Measurements from ENCODE around the gene SREK1IP1. TPM values are rescaled to one million over a fixed set of nuclear protein-coding genes. Genes with fewer than 3 reads are reported as not detected.

SREK1IP1 gene
- total and polyA plus RNA-seq, 10 of the 15 experiments (the other 5 are each of a cell fraction or from before 2014, with no cell fraction given): 9.1 to 60.3 (median 26.9) TPM

GRCh38 chr5:64790210-64790609, 21.7 kb upstream of the SREK1IP1 start (continued):
- TF ChIP-seq BCLAF1 (IDR thresholded peaks at IDR 0.05) (no peak), IKZF2 (IDR thresholded peaks at IDR 0.05) (no peak)

DNA sequence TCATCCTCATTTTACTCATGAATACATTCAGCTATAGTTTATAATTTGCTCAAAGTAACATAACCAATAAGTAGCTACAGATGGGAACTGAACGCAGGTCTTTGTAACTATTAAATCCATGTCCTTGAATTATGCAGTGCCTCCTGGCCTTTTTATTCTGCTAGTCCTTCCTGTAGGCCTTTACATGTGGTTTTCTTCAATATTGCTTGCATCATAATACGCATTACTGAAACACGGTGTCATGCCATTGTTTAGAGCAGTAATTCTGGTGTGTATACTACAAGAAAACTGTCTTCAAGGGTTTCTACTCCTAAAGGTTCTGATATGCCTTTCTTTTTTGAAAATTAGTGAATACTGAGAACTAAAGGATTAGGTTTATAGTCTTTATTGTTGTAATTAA, 21.0 kb upstream of the SREK1IP1 start:
- Histone ChIP-seq H2AFZ (ENCODE audit: control insufficient read depth, low read depth, low read length) (no peak overlapping the region), H3K27ac (ENCODE audit: control insufficient read depth, insufficient read depth) (no peak overlapping the region), H3K36me3 (ENCODE audit: control insufficient read depth in 2 of 2, insufficient read depth in 2 of 2, low read length in 1 of 2) (peaks cover 0 to 6% of the 10 kb centered on the region in 2 experiments; a peak in 2 of 4 replicates), H4K20me1 (ENCODE audit: control insufficient read depth, insufficient read depth) (no peaks in the 10 kb centered on the region), H3K27me3 (replicated peaks in 1 of 2; ENCODE audit: control insufficient read depth in 2 of 2, insufficient read depth in 2 of 2, low read length in 1 of 2) (no peaks in the 10 kb centered on the region), H3K9ac (ENCODE audit: control insufficient read depth, insufficient read depth, low read length) (no peak overlapping the region), H3K4me1 (ENCODE audit: control insufficient read depth, insufficient read depth, low read length) (no peaks in the 10 kb centered on the region), H3K4me2 (ENCODE audit: control insufficient read depth, insufficient read depth) (no peak overlapping the region), H3K4me3 (no peak overlapping the region), H3K9me3 (replicated peaks; ENCODE audit: control insufficient read depth, insufficient read depth, low read length) (no peaks in the 10 kb centered on the region; the same call in 2 of the 3 replicates), H3K79me2 (ENCODE audit: control insufficient read depth, insufficient read depth, low read length) (no peaks in the 10 kb centered on the region)
- BruUV-seq (replicated peaks): no TSS peak
- WGBS (ENCODE audit: insufficient coverage, insufficient replicate concordance, low lambda C conversion rate, missing lambda C conversion rate): 93% methylated on average over 3 of the region's 3 CpGs
- ChIA-PET CTCF (interaction anchor here (1.0 to 8.9 kb wide), 2 partner anchors 18 to 152 kb away, joined by 3 to 161 read pairs; no protein-coding TSS in a partner anchor), RAD21 (ENCODE audit: unreplicated experiment) (interaction anchor here (0.7 kb wide), 1 partner anchor 21 kb away, joined by 3 read pairs; no protein-coding TSS in a partner anchor), POLR2A (interaction anchor here (0.7 kb wide), 1 partner anchor 158 kb away, joined by 4 read pairs; no protein-coding TSS in a partner anchor), SMC1A (ENCODE audit: uncharacterized antibody, unreplicated experiment) (interaction anchor here (8.9 kb wide), 1 partner anchor 152 kb away, joined by 91 read pairs; no protein-coding TSS in a partner anchor)
- no peak for DNase-seq (ENCODE audit: low read depth, low spot score)
- in situ Hi-C loops (cut with MboI): loop anchor here (5.0 to 10.0 kb wide), 2 partner anchors 157 to 565 kb away; no protein-coding TSS in a partner anchor
- ATAC-seq: no peak
- FAIRE-seq: no peak
- intact Hi-C loops (cut with micrococcal nuclease; ENCODE audit: unreplicated experiment): loop anchor here (10.0 kb wide), 1 partner anchor 645 kb away; no protein-coding TSS in a partner anchor
- TF ChIP-seq REST (IDR thresholded peaks at IDR 0.05; ENCODE audit: low read depth, low read length) (no peak), TCF12 (IDR thresholded peaks at IDR 0.05; ENCODE audit: low read depth, low read length) (no peak), CREM (IDR thresholded peaks at IDR 0.05; ENCODE audit: low read depth) (no peak), NRF1 (conservative IDR thresholded peaks at IDR 0.05; ENCODE audit: low read depth, low read length) (no peak), FOS (IDR thresholded peaks at IDR 0.05; ENCODE audit: borderline replicate concordance, extremely low read depth, insufficient read length) (no peak), IKZF2 (IDR thresholded peaks at IDR 0.05) (no peak), SMAD1 (IDR thresholded peaks at IDR 0.05; ENCODE audit: low read depth, partially characterized antibody) (no peak), TCF7 (IDR thresholded peaks at IDR 0.05; ENCODE audit: borderline replicate concordance) (no peak), ASH2L (IDR thresholded peaks at IDR 0.05; ENCODE audit: borderline replicate concordance, low read depth) (no peak), EZH2 (IDR thresholded peaks at IDR 0.05; ENCODE audit: borderline replicate concordance, control insufficient read depth, low read depth, low read length) (no peak), HDAC6 (IDR thresholded peaks at IDR 0.05; ENCODE audit: unreplicated experiment) (no peak)

Data from GM12878 (cell line).